SJSA1 (cell line): ENCODE measurements around the gene GAPVD1. TPM values are rescaled to one million over a fixed set of nuclear protein-coding genes. Genes with fewer than 3 reads are reported as not detected.
A peak's percentile ranks its signal among the peaks of the same experiment; 100 is the strongest.

Source experiments
- DNase-seq, 2 experiments: peaks; one replicate each; pipeline ENCODE4 v3.0.0-alpha.2; 2015 to 2020; ENCODE audit warnings: low spot score in 2 of 2, low read depth in 1 of 2
- H3K27ac ChIP-seq: fragments of 250-450 bp; sonication (Bioruptor Pico); 2 replicates; pipeline ENCODE4 v1.5.1; 2020; ENCODE audit warnings: mild to moderate bottlenecking, moderate library complexity
- H3K27me3 ChIP-seq: fragments of 250-450 bp; sonication (Bioruptor Pico); replicated peaks from 2 replicates; pipeline ENCODE4 v1.5.1; 2020; ENCODE audit warnings: mild to moderate bottlenecking, moderate library complexity
- H3K36me3 ChIP-seq: fragments of 250-450 bp; sonication (Bioruptor Pico); 2 replicates; pipeline ENCODE4 v1.5.1; 2020; ENCODE audit warnings: mild to moderate bottlenecking
- H3K4me1 ChIP-seq: fragments of 250-450 bp; sonication (Bioruptor Pico); replicated peaks from 2 replicates; pipeline ENCODE4 v1.6.1; 2021; ENCODE audit warnings: mild to moderate bottlenecking
- H3K4me3 ChIP-seq: fragments of 250-450 bp; sonication (Bioruptor Pico); 2 replicates; pipeline ENCODE4 v1.5.1; 2020; ENCODE audit warnings: mild to moderate bottlenecking
- H3K9me3 ChIP-seq: fragments of 250-450 bp; sonication (Bioruptor Pico); replicated peaks from 2 replicates; pipeline ENCODE4 v1.5.1; 2020; ENCODE audit warnings: mild to moderate bottlenecking
- total RNA-seq: library from RNA; depleted of rRNA; stranded (reverse); fragments of >200 nt; shearing (Covaris generic); gene quantifications from 2 replicates; pipeline ENCODE4 v1.2.3, GENCODE V29; 2014

Gene GAPVD1
- total RNA-seq, 1 experiment from 2014 or later = 38.4 TPM

GRCh38 chr9:125400725-125401716, 139.4 kb downstream of the GAPVD1 start:
- no peak for DNase-seq
- no peak overlapping the region for H3K4me3 ChIP-seq
- no peak overlapping the region for H3K27ac ChIP-seq
- no peaks in the 10 kb centered on the region for H3K27me3 ChIP-seq
- no peaks in the 10 kb centered on the region for H3K4me1 ChIP-seq
- no peaks in the 10 kb centered on the region for H3K36me3 ChIP-seq
- H3K9me3 ChIP-seq = no peaks in the 10 kb centered on the region

GRCh38 chr9:125404733-125405132, 143.1 kb downstream of the GAPVD1 start:
- H3K27ac ChIP-seq = no peak overlapping the region
- H3K9me3 ChIP-seq = peaks cover 3% of the 10 kb centered on the region; the same call in 1 of the 2 replicates
- no peak overlapping the region for H3K4me3 ChIP-seq

GRCh38 chr9:125405938-125406809, 144.5 kb downstream of the GAPVD1 start:
- H3K27ac ChIP-seq = no peak overlapping the region
- H3K9me3 ChIP-seq = peaks cover 3% of the 10 kb centered on the region; the same call in 1 of the 2 replicates
- H3K27me3 ChIP-seq = no peaks in the 10 kb centered on the region
- no peak for DNase-seq
- H3K4me1 ChIP-seq = peaks cover 12% of the 10 kb centered on the region
- H3K4me3 ChIP-seq = no peak overlapping the region
- no peaks in the 10 kb centered on the region; the same call in 1 of the 2 replicates for H3K36me3 ChIP-seq

More at GRCh38 chr9:125404733-125405132, 143.1 kb downstream of the GAPVD1 start:
- Histone ChIP-seq H3K36me3 (no peaks in the 10 kb centered on the region; the same call in 1 of the 2 replicates), H3K4me1 (peaks cover 12% of the 10 kb centered on the region), H3K27me3 (no peaks in the 10 kb centered on the region)
- DNase-seq = no peak

- Histone ChIP-seq H3K4me1 (peaks cover 12% of the 10 kb centered on the region), H3K27me3 (no peaks in the 10 kb centered on the region), H3K27ac (no peak overlapping the region), H3K4me3 (no peak overlapping the region), H3K36me3 (no peaks in the 10 kb centered on the region; the same call in 1 of the 2 replicates), H3K9me3 (peaks cover 3% of the 10 kb centered on the region; the same call in 1 of the 2 replicates)
- no peak for DNase-seq
Observed at GRCh38 chr9:125406810-125407087, 145.1 kb downstream of the GAPVD1 start.

- Histone ChIP-seq H3K4me1 (peaks cover 12% of the 10 kb centered on the region), H3K36me3 (no peaks in the 10 kb centered on the region; the same call in 1 of the 2 replicates), H3K9me3 (peaks cover 3% of the 10 kb centered on the region; the same call in 1 of the 2 replicates), H3K27ac (no peak overlapping the region), H3K4me3 (peak overlapping the region; percentile 55), H3K27me3 (no peaks in the 10 kb centered on the region)
- DNase-seq = no peak
Observed at GRCh38 chr9:125407432-125407973, 145.9 kb downstream of the GAPVD1 start.

GRCh38 chr9:125407974-125408900, 146.6 kb downstream of the GAPVD1 start:
- peak overlapping the region; percentile 55 for H3K4me3 ChIP-seq
- peak; percentile 53 to 71 for DNase-seq
- no peaks in the 10 kb centered on the region for H3K27me3 ChIP-seq
- no peaks in the 10 kb centered on the region; the same call in 1 of the 2 replicates for H3K36me3 ChIP-seq
- H3K9me3 ChIP-seq = peaks cover 3% of the 10 kb centered on the region; the same call in 1 of the 2 replicates
- peaks cover 12% of the 10 kb centered on the region for H3K4me1 ChIP-seq
- H3K27ac ChIP-seq = peak overlapping the region; percentile 43

- no peaks in the 10 kb centered on the region; the same call in 1 of the 2 replicates for H3K36me3 ChIP-seq
- H3K4me1 ChIP-seq = peaks cover 12% of the 10 kb centered on the region
- no peak overlapping the region for H3K27ac ChIP-seq
- no peak for DNase-seq
- H3K9me3 ChIP-seq = peaks cover 3% of the 10 kb centered on the region; the same call in 1 of the 2 replicates
- H3K27me3 ChIP-seq = no peaks in the 10 kb centered on the region
- no peak overlapping the region for H3K4me3 ChIP-seq
Observed at GRCh38 chr9:125409217-125409636, 147.6 kb downstream of the GAPVD1 start.

GRCh38 chr9:125409637-125410521, 148.3 kb downstream of the GAPVD1 start:
- H3K4me3 ChIP-seq = no peak overlapping the region
- H3K4me1 ChIP-seq = peaks cover 12% of the 10 kb centered on the region
- no peak overlapping the region for H3K27ac ChIP-seq
- no peaks in the 10 kb centered on the region; the same call in 1 of the 2 replicates for H3K36me3 ChIP-seq
- DNase-seq = peak in 1 of 2 experiments; percentile 15
- no peaks in the 10 kb centered on the region for H3K27me3 ChIP-seq
- peaks cover 3% of the 10 kb centered on the region; the same call in 1 of the 2 replicates for H3K9me3 ChIP-seq

GRCh38 chr9:125410522-125410894, 148.9 kb downstream of the GAPVD1 start:
- Histone ChIP-seq H3K27ac (no peak overlapping the region), H3K4me3 (no peak overlapping the region), H3K27me3 (no peaks in the 10 kb centered on the region), H3K36me3 (no peaks in the 10 kb centered on the region; the same call in 1 of the 2 replicates), H3K4me1 (peaks cover 12% of the 10 kb centered on the region), H3K9me3 (peaks cover 3% of the 10 kb centered on the region; the same call in 1 of the 2 replicates)
- no peak for DNase-seq

GRCh38 chr9:125411171-125411756, 149.6 kb downstream of the GAPVD1 start:
- Histone ChIP-seq H3K4me1 (peaks cover 12% of the 10 kb centered on the region), H3K36me3 (no peaks in the 10 kb centered on the region; the same call in 1 of the 2 replicates), H3K27me3 (no peaks in the 10 kb centered on the region), H3K4me3 (no peak overlapping the region), H3K27ac (no peak overlapping the region), H3K9me3 (peaks cover 3% of the 10 kb centered on the region; the same call in 1 of the 2 replicates)
- no peak for DNase-seq

- Histone ChIP-seq H3K9me3 (peaks cover 3% of the 10 kb centered on the region; the same call in 1 of the 2 replicates), H3K27ac (no peak overlapping the region), H3K27me3 (no peaks in the 10 kb centered on the region), H3K4me3 (no peak overlapping the region), H3K36me3 (no peaks in the 10 kb centered on the region; the same call in 1 of the 2 replicates), H3K4me1 (peaks cover 12% of the 10 kb centered on the region)
- DNase-seq = no peak
Observed at GRCh38 chr9:125412166-125412565, 150.5 kb downstream of the GAPVD1 start.
